Left lung (tissue), 10 donors: ENCODE results near the gene INF2. TPM values are rescaled to one million over a fixed set of nuclear protein-coding genes. Genes with fewer than 3 reads are reported as not detected.
A peak's percentile ranks its signal among the peaks of the same experiment; 100 is the strongest.
"Not testable (repeated sequence)": the region's sequence is repeated elsewhere in the genome, so short reads cannot be mapped to it uniquely, and the experiment has no call there.

Experiments used
- ATAC-seq: fragments of 200-7000 bp; cut with Tn5 transposase; one replicate; pipeline ENCODE4 v1.9.1; 2020; ENCODE audit warnings: moderate library complexity
- DNase-seq, 4 donors: peaks; one replicate each; pipeline ENCODE4 v3.0.0-alpha.2; 2013 to 2020
- H3K27ac ChIP-seq, 2 donors: fragments of 200-600 bp; sonication (generic) in 1 of 2; one replicate each; pipeline versions ENCODE4 v1.5.0 to v1.8.0; 2020 to 2021
- H3K27me3 ChIP-seq, 2 donors: fragments of 200-600 bp; sonication (generic) in 1 of 2; one replicate each; pipeline versions ENCODE4 v1.5.0 to v1.8.0; 2020 to 2021
- H3K36me3 ChIP-seq, 2 donors: fragments of 200-600 bp; sonication (generic) in 1 of 2; one replicate each; pipeline versions ENCODE4 v1.5.0 to v1.8.0; 2020 to 2021
- H3K4me1 ChIP-seq, 2 donors: fragments of 200-600 bp; one replicate each; pipeline ENCODE4 v1.8.0; 2021
- H3K4me3 ChIP-seq, 2 donors: fragments of 200-600 bp; sonication (generic) in 1 of 2; one replicate each; pipeline versions ENCODE4 v1.5.0 to v1.8.0; 2020 to 2021; ENCODE audit warnings: mild to moderate bottlenecking in 1 of 2
- H3K9me3 ChIP-seq, 2 donors: fragments of 200-600 bp; sonication (generic) in 1 of 2; one replicate each; pipeline versions ENCODE4 v1.5.0 to v1.8.0; 2020 to 2021
- CTCF ChIP-seq, 2 donors: fragments of 200-600 bp; sonication (generic) in 1 of 2; IDR thresholded peaks; one replicate each; pipeline versions ENCODE4 v1.5.0 to v1.8.0; 2021; ENCODE audit warnings: antibody characterized with exemption in 2 of 2
- intact Hi-C, 2 donors: fragments of 100-400 bp; cut with DNase I; formaldehyde crosslinking; loops; one replicate each; pipeline versions ENCODE4 v1.11.2 to v1.14.2; 2022
- polyA plus RNA-seq, 6 donors: library from polyadenylated mRNA; unstranded; fragments of 120-200 nt; gene quantifications; one replicate each; pipeline ENCODE4 v1.2.1, GENCODE V29; 2013; ENCODE audit not compliant: insufficient read length in 6 of 6
- total RNA-seq, 2 donors: library from RNA; stranded (reverse); fragmentation: NEBNext Ultra II Directional; extraction: Animal tissue kit (Norgen Biotek cat#: 25700); gene quantifications; one replicate each; pipeline ENCODE4 v1.2.1, GENCODE V29; 2021
- donor health status: DM: no; HTN: yes; CAD: no.
- donor health status: DM: no; HTN: no; CAD: no.

INF2 gene
- total and polyA plus RNA-seq, 8 donors: 43.5 to 120 (median 57.0) TPM

- peak; percentile 91 for ATAC-seq
- intact Hi-C loops: no loop called here
- peak in 1 of 4 donors; percentile 32 for DNase-seq
- Histone ChIP-seq H3K27ac (no peak overlapping the region), H3K36me3 (no peaks in the 10 kb centered on the region), H3K9me3 (no peaks in the 10 kb centered on the region), H3K4me1 (peaks cover 0 to 10% of the 10 kb centered on the region in 2 donors), H3K4me3 (no peak overlapping the region), H3K27me3 (peaks cover 0 to 7% of the 10 kb centered on the region in 2 donors)
- TF ChIP-seq CTCF (IDR thresholded peaks at IDR 0.05): peak; percentile 25 to 44
Observed at GRCh38 chr14:104665657-104666522, 23.5 kb upstream of the INF2 start.

GRCh38 chr14:104666523-104666895 lies 22.9 kb upstream of the INF2 start:
- H3K9me3 ChIP-seq, H3K27ac ChIP-seq, DNase-seq, H3K4me3 ChIP-seq, ATAC-seq, H3K27me3 ChIP-seq, H3K36me3 ChIP-seq, intact Hi-C loops: not testable (repeated sequence)
- H3K4me1 ChIP-seq: peaks cover 0 to 10% of the 10 kb centered on the region in 2 donors

GRCh38 chr14:104666981-104667380 lies 22.4 kb upstream of the INF2 start:
- Histone ChIP-seq H3K36me3 (no peaks in the 10 kb centered on the region), H3K27ac (no peak overlapping the region), H3K9me3 (no peaks in the 10 kb centered on the region), H3K27me3 (no peaks in the 10 kb centered on the region), H3K4me1 (peaks cover 0 to 10% of the 10 kb centered on the region in 2 donors), H3K4me3 (no peak overlapping the region)
- DNase-seq (peak in 1 of 4 donors; percentile 73), ATAC-seq (no peak)
- intact Hi-C loops: no loop called here
- no peak for TF ChIP-seq CTCF (IDR thresholded peaks at IDR 0.05)

DNA sequence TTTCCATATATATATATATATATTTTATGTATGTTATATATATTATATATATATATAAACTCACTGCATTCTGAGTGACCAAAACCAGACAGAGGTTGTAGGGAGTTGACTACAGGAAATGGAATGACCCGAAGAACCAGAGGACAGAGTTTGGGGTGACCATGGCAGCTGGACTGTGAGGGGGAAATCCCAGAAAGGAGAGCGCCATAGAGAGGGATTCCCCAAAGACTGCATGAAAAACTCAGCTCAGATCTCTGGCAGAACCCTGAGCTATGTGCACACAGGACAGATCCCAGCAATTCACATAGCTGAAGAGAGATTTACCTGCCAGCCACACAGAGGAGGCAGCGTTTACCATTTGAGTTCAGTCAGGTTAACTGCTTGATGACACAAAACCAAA lies 19.7 kb upstream of the INF2 start:
- Histone ChIP-seq H3K36me3 (no peaks in the 10 kb centered on the region), H3K4me3 (no peak overlapping the region), H3K27ac (no peak overlapping the region), H3K27me3 (no peaks in the 10 kb centered on the region), H3K4me1 (peaks cover 0 to 10% of the 10 kb centered on the region in 2 donors), H3K9me3 (no peaks in the 10 kb centered on the region)
- no peak for TF ChIP-seq CTCF (IDR thresholded peaks at IDR 0.05)
- intact Hi-C loops: no loop called here
- ATAC-seq (no peak), DNase-seq (no peak)

DNA sequence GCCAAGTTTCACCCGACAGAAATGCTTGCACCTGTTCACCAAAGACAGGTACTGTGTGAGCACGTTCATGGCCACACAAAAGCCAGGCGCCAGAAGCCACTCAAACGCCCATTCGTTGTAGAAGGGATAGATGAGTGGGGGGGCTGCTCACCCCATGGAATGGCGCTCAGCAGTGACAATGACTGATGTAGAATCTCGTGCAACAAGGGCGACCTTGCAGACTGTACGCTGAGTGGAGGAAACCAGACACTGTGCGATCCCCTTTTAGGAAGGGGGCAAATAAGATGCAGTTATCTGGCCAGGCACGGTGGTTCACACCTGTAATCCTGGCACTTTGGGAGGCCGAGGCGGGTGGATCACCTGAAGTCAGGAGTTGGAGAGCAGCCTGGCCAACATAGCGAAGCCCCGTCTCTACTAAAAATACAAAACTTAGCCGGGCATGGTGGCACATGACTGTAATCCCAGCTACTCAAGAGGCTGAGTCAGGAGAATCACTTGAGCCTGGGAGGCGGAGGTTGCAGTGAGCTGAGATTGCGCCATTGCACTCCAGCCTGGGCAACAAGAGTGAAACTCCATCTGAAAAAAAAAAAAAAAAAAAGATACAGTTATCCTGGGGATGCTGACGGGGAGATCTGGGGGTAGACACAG lies 18.0 kb upstream of the INF2 start:
- H3K9me3 ChIP-seq, H3K4me3 ChIP-seq, H3K4me1 ChIP-seq, H3K36me3 ChIP-seq, intact Hi-C loops, H3K27ac ChIP-seq, H3K27me3 ChIP-seq: not testable (repeated sequence)
- ATAC-seq (peak; percentile 43), DNase-seq (peak in 1 of 4 donors; percentile 41)

DNA sequence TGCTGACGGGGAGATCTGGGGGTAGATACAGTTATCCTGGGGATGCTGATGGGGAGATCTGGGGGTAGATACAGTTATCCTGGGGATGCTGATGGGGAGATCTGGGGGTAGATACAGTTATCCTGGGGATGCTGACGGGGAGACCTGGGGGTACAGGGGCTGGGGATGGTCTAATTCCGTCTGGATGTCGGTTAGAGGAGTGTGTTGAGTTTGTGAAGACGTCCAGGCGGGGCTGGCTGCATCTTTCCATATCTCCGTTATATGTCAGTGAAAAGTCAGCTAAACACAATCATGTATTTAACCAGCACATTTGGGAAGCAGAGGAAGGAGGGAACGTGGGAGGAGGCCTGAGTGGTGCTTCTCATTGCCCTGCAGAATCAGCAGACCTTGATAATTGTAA lies 17.3 kb upstream of the INF2 start:
- H3K4me3 ChIP-seq, H3K4me1 ChIP-seq, DNase-seq, H3K27me3 ChIP-seq, H3K9me3 ChIP-seq, intact Hi-C loops, ATAC-seq, H3K36me3 ChIP-seq, H3K27ac ChIP-seq: not testable (repeated sequence)
